DMS 273 treated with DMSO at 0.1 percent for 48 hours (cell line): ENCODE measurements around the gene NGB.
"Not testable (repeated sequence)": the region's sequence is repeated elsewhere in the genome, so short reads cannot be mapped to it uniquely, and the experiment has no call there.

ENCODE experiments used
- DNase-seq: peaks from one replicate; lab custom pipeline; 2025; lab: John Stamatoyannopoulos, UW

The NGB gene

DNA sequence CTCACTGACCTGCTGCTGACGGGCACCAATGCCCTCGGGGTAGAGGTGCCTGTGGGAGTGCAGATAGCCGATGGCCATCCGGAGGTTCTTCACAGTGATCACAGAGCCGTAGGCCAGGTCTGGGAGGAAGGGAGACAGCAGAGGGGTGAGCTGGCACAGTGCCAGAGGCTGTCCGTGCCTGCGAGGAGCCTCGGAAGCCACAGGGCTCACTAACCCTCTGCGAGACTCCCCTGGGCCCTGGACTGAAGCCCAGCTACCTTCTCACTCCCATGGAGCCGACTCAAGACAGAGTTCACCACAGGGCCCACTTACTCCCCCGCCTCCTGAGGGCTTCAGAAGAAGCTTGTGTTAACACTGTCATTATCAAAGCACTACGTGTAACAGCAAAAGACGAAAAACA, 25.1 kb upstream of the NGB start:
- no peak for DNase-seq

GRCh38 chr14:77290705-77291104, 19.7 kb upstream of the NGB start:
- DNase-seq, result no peak

- DNase-seq, result no peak
Observed at GRCh38 chr14:77286576-77286975, 15.6 kb upstream of the NGB start.

GRCh38 chr14:77284466-77284865, 13.5 kb upstream of the NGB start:
- DNase-seq, result peak; percentile 95

- peak; percentile 84 for DNase-seq
Observed at GRCh38 chr14:77284066-77284465, 13.1 kb upstream of the NGB start.

DNA sequence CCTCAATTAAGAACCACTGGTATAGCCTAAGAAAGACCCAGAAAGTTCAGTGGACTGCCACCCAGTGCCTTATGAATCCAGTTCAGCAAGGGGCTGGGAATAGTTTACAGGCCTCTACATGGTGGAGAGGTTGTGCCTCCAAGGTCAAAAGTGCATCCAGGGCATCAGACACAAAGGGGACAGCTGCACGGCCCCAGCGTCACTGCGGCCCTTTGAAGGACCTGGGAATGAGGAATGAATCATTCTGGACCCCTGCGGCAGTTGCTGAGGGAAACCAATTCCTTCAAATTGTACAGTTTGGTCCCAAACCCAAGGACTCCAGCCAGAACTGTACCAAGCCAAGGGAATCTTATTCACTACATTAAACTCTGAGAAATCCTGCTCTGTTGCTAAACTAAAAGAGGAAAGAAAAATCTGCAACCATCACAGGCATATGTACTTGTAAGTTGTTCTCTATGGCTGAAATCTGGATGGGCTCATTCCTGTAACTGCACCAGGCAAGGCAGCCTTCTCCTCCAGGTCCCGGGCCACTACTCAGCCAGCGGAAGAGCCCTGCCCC, 10.9 kb upstream of the NGB start:
- DNase-seq, result no peak

- DNase-seq, result not testable (repeated sequence)
Observed at GRCh38 chr14:77280921-77281320, 9.9 kb upstream of the NGB start.

- DNase-seq, result no peak
Observed at GRCh38 chr14:77279719-77280118, 8.7 kb upstream of the NGB start.

- DNase-seq, result no peak
Observed at GRCh38 chr14:77278461-77279230, 7.6 kb upstream of the NGB start.

DNA sequence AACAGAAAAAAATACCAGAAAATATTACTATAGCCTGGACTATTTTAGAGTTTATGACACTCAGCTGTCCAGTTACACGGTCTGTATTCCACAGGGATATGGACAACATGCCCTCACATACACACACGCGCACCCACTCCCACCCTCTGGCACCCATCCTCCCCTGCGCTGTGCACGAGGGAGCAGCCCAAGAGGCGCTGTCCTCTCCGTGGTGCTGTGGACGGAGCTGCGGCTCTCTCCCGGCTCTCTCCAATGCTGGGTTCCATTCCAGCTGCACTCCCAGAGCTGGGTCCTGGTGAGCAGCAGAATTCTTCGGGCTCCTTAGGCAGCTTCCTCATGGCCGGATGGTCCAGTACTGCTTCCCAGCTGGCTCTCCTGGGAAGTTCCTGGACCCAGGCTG, 6.0 kb upstream of the NGB start:
- no peak for DNase-seq

DNA sequence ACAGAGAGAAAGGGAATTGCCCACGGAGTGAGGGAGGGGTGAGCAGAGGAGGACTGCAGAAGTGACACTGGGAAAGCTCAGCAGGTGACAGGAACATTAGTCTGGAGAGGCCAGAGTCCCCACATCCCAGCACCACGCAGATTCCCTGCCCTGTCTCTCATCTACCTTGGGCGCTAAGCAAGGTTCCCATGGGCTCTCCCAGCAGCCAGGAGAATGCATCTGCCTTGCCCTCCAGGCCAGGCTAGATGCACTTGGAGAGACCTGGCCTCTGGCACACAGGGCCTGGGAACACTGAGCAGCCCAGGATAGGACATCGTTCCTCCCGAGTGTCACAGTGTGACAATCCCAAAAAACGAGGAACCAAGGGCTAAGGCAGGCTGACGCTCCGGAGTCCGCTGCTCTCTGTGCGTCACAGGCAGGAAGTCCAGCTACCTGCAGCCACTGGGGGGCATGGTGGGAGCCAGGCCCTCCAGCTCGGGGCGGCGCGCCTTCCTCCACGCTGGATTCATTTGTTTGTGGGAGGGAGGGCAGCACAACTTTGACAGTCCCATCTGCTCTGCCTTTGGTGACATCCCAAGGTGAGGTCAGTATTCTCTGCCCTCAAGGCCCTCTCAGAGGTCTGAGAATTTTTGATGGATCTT, 5.4 kb upstream of the NGB start:
- no peak for DNase-seq

DNA sequence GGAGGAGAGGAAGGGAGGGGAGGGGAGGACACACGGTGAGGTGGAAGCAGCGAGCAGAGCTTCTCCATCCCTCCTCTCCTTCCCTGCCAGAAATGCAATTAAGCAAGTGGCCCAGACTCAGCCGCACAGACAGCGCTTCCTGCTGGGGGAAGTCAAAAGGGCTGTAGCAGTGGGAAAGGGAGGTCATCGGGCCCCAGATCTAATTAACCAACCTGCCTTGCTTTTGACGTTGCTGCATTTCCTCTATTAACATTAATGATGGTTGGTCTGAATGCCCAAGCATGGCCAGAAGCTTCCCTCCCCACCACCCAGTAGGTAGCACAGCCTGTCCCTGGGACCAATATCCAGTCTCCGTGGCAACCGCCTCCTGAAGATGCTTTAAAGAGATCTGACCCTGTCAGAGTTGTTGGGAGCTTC, 4.6 kb upstream of the NGB start:
- DNase-seq, result peak; percentile 15

- no peak for DNase-seq
Observed at GRCh38 chr14:77275041-77275580, 4.1 kb upstream of the NGB start.

- no peak for DNase-seq
Observed at GRCh38 chr14:77273796-77274195, 2.8 kb upstream of the NGB start.

DNA sequence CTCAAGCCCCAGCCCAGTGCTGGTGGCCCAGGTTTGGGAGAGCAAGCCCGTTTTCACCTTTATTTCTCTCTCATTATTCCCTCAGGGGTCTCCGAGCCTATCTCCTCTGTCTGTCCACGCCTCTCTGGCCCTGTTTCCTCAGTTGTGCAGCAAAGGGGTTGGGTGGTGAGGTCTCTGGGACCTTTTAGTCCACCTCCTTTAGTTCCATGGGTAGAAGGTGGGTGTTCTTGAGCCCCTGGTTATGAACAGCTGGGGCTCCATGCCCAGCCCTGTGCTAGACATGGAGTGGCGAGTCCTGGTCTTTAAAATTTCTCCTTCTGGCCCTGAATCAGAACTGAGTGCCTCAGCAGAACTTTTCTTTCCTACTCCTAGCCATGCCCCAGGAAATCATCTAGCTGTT, 1.3 kb upstream of the NGB start:
- no peak for DNase-seq

DNA sequence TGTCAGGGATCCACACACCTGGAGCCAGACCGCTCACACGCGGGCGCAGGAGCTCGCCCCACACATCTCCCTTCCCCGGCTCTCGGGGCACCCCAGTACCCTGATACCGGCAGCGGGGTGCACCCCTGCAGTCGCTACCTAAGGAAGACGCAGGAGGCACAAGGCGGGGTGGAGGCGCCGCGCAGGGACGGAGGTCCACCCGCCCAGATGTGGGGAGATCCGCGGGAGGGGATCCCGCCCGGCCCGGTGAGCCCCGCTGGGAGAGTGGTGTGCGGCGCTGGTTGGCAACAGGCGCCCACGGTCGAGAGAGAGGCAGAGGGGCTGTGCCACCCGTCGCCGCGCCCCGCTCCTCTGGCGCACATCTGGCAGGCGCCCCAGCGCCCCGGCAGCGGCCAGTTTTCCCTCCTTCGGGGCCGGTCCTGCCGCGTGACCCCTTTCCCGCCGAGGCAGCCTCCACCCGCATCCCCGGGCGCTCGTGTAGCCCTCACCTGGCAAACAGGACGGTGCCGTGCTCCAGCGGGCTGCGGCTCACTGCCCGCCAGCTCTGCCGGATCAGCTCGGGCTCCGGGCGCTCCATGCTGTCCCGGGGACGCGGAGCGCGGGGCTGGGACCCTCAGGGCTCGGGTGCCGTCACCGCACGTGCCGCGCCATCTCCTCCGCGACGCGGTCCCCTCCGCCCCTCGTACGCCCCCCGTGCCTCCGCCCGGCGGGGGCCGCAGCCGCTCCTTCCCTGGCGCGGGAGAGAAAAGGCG, 469 bp downstream of the NGB start:
- no peak for DNase-seq

- peak; percentile 89 for DNase-seq
Observed at GRCh38 chr14:77268989-77269600, 1.9 kb downstream of the NGB start.

DNA sequence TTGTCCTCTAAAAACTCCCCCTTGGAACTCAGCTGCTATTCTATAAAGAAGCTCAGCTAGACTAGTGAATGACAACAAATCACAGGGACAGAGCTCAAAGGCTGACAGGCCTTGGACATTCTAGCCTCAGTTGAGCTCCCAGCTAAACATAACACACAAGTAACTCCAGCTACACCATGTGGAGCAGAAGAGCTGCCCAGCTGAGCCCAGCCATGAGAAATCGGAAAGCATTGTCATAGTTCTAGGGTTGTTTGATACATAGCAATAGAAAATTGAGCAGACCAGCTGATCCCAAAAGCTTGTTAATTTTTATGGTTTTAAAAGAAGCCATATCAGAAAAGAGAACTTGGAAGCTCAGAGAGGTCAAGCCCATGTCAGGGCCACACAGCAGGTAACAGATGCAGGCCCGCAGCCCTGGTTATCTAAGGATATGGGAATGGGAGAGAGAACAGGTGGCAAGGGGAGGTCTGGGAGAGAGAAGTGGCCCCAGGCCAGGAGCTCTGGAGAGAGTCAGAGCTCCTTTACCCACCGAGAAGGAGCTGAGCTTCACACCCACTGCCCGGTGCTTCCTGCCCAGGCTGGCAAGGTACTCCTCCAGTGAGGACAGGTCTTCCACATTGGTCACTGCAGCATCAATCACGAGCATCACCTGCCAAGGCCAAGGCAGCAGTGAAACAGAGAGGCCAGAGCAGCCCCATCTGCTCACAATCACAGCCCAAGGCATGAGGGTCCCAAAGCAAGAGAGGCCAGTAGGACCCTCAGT, 2.9 kb downstream of the NGB start:
- DNase-seq, result peak; percentile 26

DNA sequence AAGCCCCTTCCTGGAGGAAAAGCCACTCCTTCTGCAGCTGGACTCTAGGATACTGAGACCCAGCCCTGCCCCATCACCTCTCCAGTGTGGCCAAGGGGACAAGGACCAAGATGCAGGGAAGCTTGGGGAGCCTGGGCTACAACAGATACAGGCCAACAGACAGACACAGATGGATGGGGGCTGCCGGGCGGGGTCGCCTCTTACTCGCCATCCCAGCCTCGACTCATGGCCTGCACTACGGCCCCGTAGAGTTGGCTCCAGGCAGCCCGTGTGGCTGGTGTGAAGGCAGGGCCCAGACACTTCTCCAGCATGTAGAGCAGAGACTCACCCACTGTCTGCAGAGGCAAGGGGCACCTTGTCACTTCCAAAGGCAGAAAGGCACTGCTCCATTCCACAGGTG, 4.7 kb downstream of the NGB start:
- no peak for DNase-seq

GRCh38 chr14:77265561-77266335, 5.3 kb downstream of the NGB start:
- DNase-seq, result peak; percentile 68

GRCh38 chr14:77265187-77265515, 5.9 kb downstream of the NGB start:
- no peak for DNase-seq
